Skin of body (tissue), 2 donors: ENCODE data around the gene CDKAL1. TPM values are rescaled to one million over a fixed set of nuclear protein-coding genes. Genes with fewer than 3 reads are reported as not detected.

ENCODE experiments used
- DNase-seq: peaks from one replicate; lab custom pipeline; 2025; lab: John Stamatoyannopoulos, UW
- total RNA-seq: library from RNA; depleted of rRNA; stranded (reverse); fragments of >200 nt; gene quantifications from one replicate; pipeline ENCODE4 v1.2.3, GENCODE V29; 2014

Gene CDKAL1
- total RNA-seq, 1 donor from 2014 or later, result 38.4 TPM

- no peak for DNase-seq
These were observed 20.1 kb downstream of the CDKAL1 start for GRCh38 chr6:20554326-20554725.

GRCh38 chr6:20554817-20555216 lies 20.6 kb downstream of the CDKAL1 start:
- DNase-seq, result no peak

GRCh38 chr6:20559924-20560551 lies 25.8 kb downstream of the CDKAL1 start:
- no peak for DNase-seq

GRCh38 chr6:20563377-20563776 lies 29.1 kb downstream of the CDKAL1 start:
- DNase-seq, result no peak

GRCh38 chr6:20564269-20564668 lies 30.0 kb downstream of the CDKAL1 start:
- peak; percentile 38 for DNase-seq

GRCh38 chr6:20564777-20565176 lies 30.5 kb downstream of the CDKAL1 start:
- DNase-seq, result no peak

GRCh38 chr6:20565342-20565741 lies 31.1 kb downstream of the CDKAL1 start:
- no peak for DNase-seq

GRCh38 chr6:20566109-20566508 lies 31.9 kb downstream of the CDKAL1 start:
- no peak for DNase-seq

GRCh38 chr6:20569000-20569610 lies 34.8 kb downstream of the CDKAL1 start:
- DNase-seq, result no peak

GRCh38 chr6:20571261-20571660 lies 37.0 kb downstream of the CDKAL1 start:
- DNase-seq, result no peak

GRCh38 chr6:20572288-20572687 lies 38.0 kb downstream of the CDKAL1 start:
- no peak for DNase-seq

GRCh38 chr6:20572940-20573339 lies 38.7 kb downstream of the CDKAL1 start:
- no peak for DNase-seq

- no peak for DNase-seq
These were observed 40.1 kb downstream of the CDKAL1 start for GRCh38 chr6:20574355-20574754.

GRCh38 chr6:20575125-20575524 lies 40.9 kb downstream of the CDKAL1 start:
- no peak for DNase-seq

GRCh38 chr6:20575704-20576451 lies 41.6 kb downstream of the CDKAL1 start:
- DNase-seq, result no peak

- no peak for DNase-seq
These were observed 43.0 kb downstream of the CDKAL1 start for GRCh38 chr6:20577173-20577688.

- no peak for DNase-seq
These were observed 46.8 kb downstream of the CDKAL1 start for GRCh38 chr6:20581070-20581469.

GRCh38 chr6:20582586-20583443 lies 48.6 kb downstream of the CDKAL1 start:
- no peak for DNase-seq

GRCh38 chr6:20583444-20583800 lies 49.2 kb downstream of the CDKAL1 start:
- DNase-seq, result no peak

GRCh38 chr6:20584100-20584731 lies 50.0 kb downstream of the CDKAL1 start:
- DNase-seq, result no peak

- peak; percentile 6 for DNase-seq
These were observed 55.0 kb downstream of the CDKAL1 start for GRCh38 chr6:20589266-20589665.
